ENCODE results near the gene ANKH.

GRCh38 chr5:14713476-14714390 lies 157.8 kb downstream of the ANKH start:
- no peak for TF ChIP-seq CTCF (conservative IDR thresholded peaks at IDR 0.05; ENCODE audit: low read depth, low read length)
- TF ChIP-seq EZH2 (IDR thresholded peaks at IDR 0.05; ENCODE audit: borderline replicate concordance, low read depth, low read length, poor library complexity, severe bottlenecking), result no peak
